SJCRH30 (cell line): Measurements from ENCODE around the gene MTHFSD. TPM values are rescaled to one million over a fixed set of nuclear protein-coding genes. Genes with fewer than 3 reads are reported as not detected.

Experiments
- DNase-seq, 2 experiments: peaks; one replicate each; pipeline ENCODE4 v3.0.0-alpha.2; 2015 to 2020
- H3K27ac ChIP-seq: fragments of 250-450 bp; sonication (Bioruptor Pico); 2 replicates; pipeline ENCODE4 v1.5.1; 2020; ENCODE audit warnings: mild to moderate bottlenecking, moderate library complexity
- H3K27me3 ChIP-seq: fragments of 250-450 bp; sonication (Bioruptor Pico); 2 replicates; pipeline ENCODE4 v1.5.1; 2020; ENCODE audit warnings: mild to moderate bottlenecking, moderate library complexity
- H3K36me3 ChIP-seq: fragments of 250-450 bp; sonication (Bioruptor Pico); 2 replicates; pipeline ENCODE4 v1.5.1; 2020; ENCODE audit warnings: mild to moderate bottlenecking, moderate library complexity
- H3K4me1 ChIP-seq: fragments of 250-450 bp; sonication (Bioruptor Pico); 2 replicates; pipeline ENCODE4 v1.5.1; 2020; ENCODE audit warnings: mild to moderate bottlenecking, moderate library complexity
- H3K4me3 ChIP-seq: fragments of 250-450 bp; sonication (Bioruptor Pico); 2 replicates; pipeline ENCODE4 v1.5.1; 2020; ENCODE audit warnings: mild to moderate bottlenecking, moderate library complexity
- H3K9me3 ChIP-seq: fragments of 250-450 bp; sonication (Bioruptor Pico); replicated peaks from 2 replicates; pipeline ENCODE4 v1.5.1; 2020; ENCODE audit warnings: mild to moderate bottlenecking, moderate library complexity
- total RNA-seq: library from RNA; depleted of rRNA; stranded (reverse); fragments of >200 nt; shearing (Covaris generic); gene quantifications from 2 replicates; pipeline ENCODE4 v1.2.3, GENCODE V29; 2014

Gene MTHFSD
- total RNA-seq, 1 experiment from 2014 or later = 7.2 TPM

- H3K27me3 ChIP-seq = no peaks in the 10 kb centered on the region
- H3K27ac ChIP-seq = peak overlapping the region; percentile 97
- DNase-seq = peak; percentile 92
These were observed 56.2 kb downstream of the MTHFSD start for GRCh38 chr16:86498671-86499439.

GRCh38 chr16:86498155-86498670 lies 56.8 kb downstream of the MTHFSD start:
- Histone ChIP-seq H3K4me3 (peak overlapping the region; percentile 50), H3K36me3 (no peaks in the 10 kb centered on the region)

More at GRCh38 chr16:86498671-86499439, 56.2 kb downstream of the MTHFSD start:
- H3K4me1 ChIP-seq = peaks cover 38% of the 10 kb centered on the region
- H3K4me3 ChIP-seq = peak overlapping the region; percentile 50
- no peaks in the 10 kb centered on the region for H3K9me3 ChIP-seq
- no peaks in the 10 kb centered on the region for H3K36me3 ChIP-seq

GRCh38 chr16:86497551-86498021 lies 57.4 kb downstream of the MTHFSD start:
- H3K27me3 ChIP-seq = no peaks in the 10 kb centered on the region
- no peaks in the 10 kb centered on the region for H3K36me3 ChIP-seq
- peak overlapping the region; percentile 50 for H3K4me3 ChIP-seq
- peak overlapping the region; percentile 54; the same call in 1 of the 2 replicates for H3K27ac ChIP-seq
- DNase-seq = peak; percentile 50 to 56
- H3K4me1 ChIP-seq = peaks cover 36% of the 10 kb centered on the region
- H3K9me3 ChIP-seq = no peaks in the 10 kb centered on the region

More at GRCh38 chr16:86498155-86498670, 56.8 kb downstream of the MTHFSD start:
- peaks cover 38% of the 10 kb centered on the region for H3K4me1 ChIP-seq
- H3K27me3 ChIP-seq = no peaks in the 10 kb centered on the region
- peak overlapping the region; percentile 97 for H3K27ac ChIP-seq
- H3K9me3 ChIP-seq = no peaks in the 10 kb centered on the region
- DNase-seq = peak in 1 of 2 experiments; percentile 39

GRCh38 chr16:86496929-86497461 lies 58.0 kb downstream of the MTHFSD start:
- Histone ChIP-seq H3K27ac (peak overlapping the region; percentile 54; the same call in 1 of the 2 replicates), H3K27me3 (no peaks in the 10 kb centered on the region), H3K4me1 (peaks cover 33% of the 10 kb centered on the region), H3K9me3 (no peaks in the 10 kb centered on the region), H3K36me3 (no peaks in the 10 kb centered on the region), H3K4me3 (peak overlapping the region; percentile 50)
- DNase-seq = no peak

GRCh38 chr16:86496262-86496928 lies 58.6 kb downstream of the MTHFSD start:
- no peak for DNase-seq
- H3K9me3 ChIP-seq = no peaks in the 10 kb centered on the region
- no peaks in the 10 kb centered on the region for H3K27me3 ChIP-seq
- H3K36me3 ChIP-seq = no peaks in the 10 kb centered on the region
- peak overlapping the region; percentile 54; the same call in 1 of the 2 replicates for H3K27ac ChIP-seq
- H3K4me3 ChIP-seq = peak overlapping the region; percentile 50
- peaks cover 35% of the 10 kb centered on the region for H3K4me1 ChIP-seq

- DNase-seq = no peak
- Histone ChIP-seq H3K27ac (no peak overlapping the region), H3K27me3 (no peaks in the 10 kb centered on the region), H3K4me3 (no peak overlapping the region), H3K36me3 (no peaks in the 10 kb centered on the region), H3K9me3 (no peaks in the 10 kb centered on the region), H3K4me1 (peaks cover 35% of the 10 kb centered on the region)
These were observed 59.2 kb downstream of the MTHFSD start for GRCh38 chr16:86495756-86496261.

GRCh38 chr16:86495357-86495701 lies 59.7 kb downstream of the MTHFSD start:
- no peak overlapping the region for H3K4me3 ChIP-seq
- peaks cover 35% of the 10 kb centered on the region for H3K4me1 ChIP-seq
- H3K27me3 ChIP-seq = no peaks in the 10 kb centered on the region
- no peaks in the 10 kb centered on the region for H3K9me3 ChIP-seq
- H3K36me3 ChIP-seq = no peaks in the 10 kb centered on the region
- DNase-seq = no peak
- no peak overlapping the region for H3K27ac ChIP-seq

GRCh38 chr16:86494565-86495356 lies 60.3 kb downstream of the MTHFSD start:
- DNase-seq = no peak
- Histone ChIP-seq H3K36me3 (no peaks in the 10 kb centered on the region), H3K27me3 (no peaks in the 10 kb centered on the region), H3K4me3 (no peak overlapping the region), H3K9me3 (no peaks in the 10 kb centered on the region), H3K27ac (no peak overlapping the region), H3K4me1 (peaks cover 31% of the 10 kb centered on the region)

GRCh38 chr16:86494039-86494564 lies 60.9 kb downstream of the MTHFSD start:
- no peaks in the 10 kb centered on the region for H3K36me3 ChIP-seq
- H3K4me1 ChIP-seq = peaks cover 27% of the 10 kb centered on the region
- no peak overlapping the region for H3K4me3 ChIP-seq
- H3K9me3 ChIP-seq = no peaks in the 10 kb centered on the region
- H3K27me3 ChIP-seq = no peaks in the 10 kb centered on the region
- no peak for DNase-seq
- no peak overlapping the region for H3K27ac ChIP-seq

GRCh38 chr16:86492961-86493629 lies 61.9 kb downstream of the MTHFSD start:
- H3K27me3 ChIP-seq = no peaks in the 10 kb centered on the region
- no peak overlapping the region for H3K4me3 ChIP-seq
- H3K36me3 ChIP-seq = no peaks in the 10 kb centered on the region
- no peak overlapping the region for H3K27ac ChIP-seq
- no peak for DNase-seq
- peaks cover 26% of the 10 kb centered on the region for H3K4me1 ChIP-seq
- no peaks in the 10 kb centered on the region for H3K9me3 ChIP-seq

GRCh38 chr16:86492267-86492960 lies 62.6 kb downstream of the MTHFSD start:
- H3K9me3 ChIP-seq = no peaks in the 10 kb centered on the region
- H3K27me3 ChIP-seq = no peaks in the 10 kb centered on the region
- H3K27ac ChIP-seq = peak overlapping the region; percentile 51; the same call in 1 of the 2 replicates
- no peaks in the 10 kb centered on the region for H3K36me3 ChIP-seq
- no peak overlapping the region for H3K4me3 ChIP-seq
- no peak for DNase-seq
- H3K4me1 ChIP-seq = peaks cover 25% of the 10 kb centered on the region

GRCh38 chr16:86491640-86492023 lies 63.4 kb downstream of the MTHFSD start:
- Histone ChIP-seq H3K36me3 (no peaks in the 10 kb centered on the region), H3K4me1 (peaks cover 25% of the 10 kb centered on the region), H3K9me3 (no peaks in the 10 kb centered on the region), H3K27me3 (no peaks in the 10 kb centered on the region), H3K4me3 (no peak overlapping the region), H3K27ac (peak overlapping the region; percentile 51)
- no peak for DNase-seq
